ENCODE data around the gene TNNC1.

Gene TNNC1

DNA sequence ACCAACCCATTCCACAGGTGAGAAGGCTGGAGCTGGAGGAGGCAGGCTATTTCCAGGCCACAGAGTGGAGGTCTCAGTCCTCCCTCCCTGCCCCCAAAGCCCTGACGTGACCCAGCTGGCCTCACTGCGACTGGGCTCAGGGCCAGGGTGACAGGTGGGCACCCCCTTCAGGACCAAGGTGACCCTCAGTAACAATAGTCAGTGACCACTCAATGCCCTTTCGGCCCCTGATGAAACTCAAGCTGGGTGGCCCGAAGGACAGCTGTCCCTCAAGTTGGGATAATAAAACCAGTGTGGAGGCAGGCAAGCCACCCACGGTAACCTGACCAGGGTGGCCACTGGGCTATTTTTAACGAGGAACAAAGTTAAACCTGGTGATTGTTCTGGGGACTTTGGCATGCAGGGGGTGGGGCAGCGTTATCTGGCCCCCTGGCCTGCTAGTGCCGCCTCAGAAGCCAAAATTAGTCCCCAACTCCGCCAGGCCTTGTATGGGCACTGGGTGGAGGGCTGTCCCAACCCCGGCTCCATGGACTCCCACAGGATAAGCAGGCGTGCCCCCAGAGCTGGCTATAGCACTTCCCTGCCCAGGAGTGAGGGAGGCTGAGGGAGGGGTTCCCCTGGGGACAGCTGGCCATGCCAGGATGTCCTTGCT, 1.1 kb downstream of the TNNC1 start:
- no peak for TF ChIP-seq L3MBTL2 (conservative IDR thresholded peaks at IDR 0.05)
- TF ChIP-seq ELF4 (IDR thresholded peaks at IDR 0.05), result no peak
- no peak for TF ChIP-seq SUZ12 (IDR thresholded peaks at IDR 0.05)
- TF ChIP-seq FOXK2 (IDR thresholded peaks at IDR 0.05), result no peak
- TF ChIP-seq ZNF384 (IDR thresholded peaks at IDR 0.05), result no peak
- TF ChIP-seq ARNT (IDR thresholded peaks at IDR 0.05), result no peak
- TF ChIP-seq SP1 (IDR thresholded peaks at IDR 0.05), result no peak
- TF ChIP-seq LEF1 (IDR thresholded peaks at IDR 0.05; ENCODE audit: borderline replicate concordance), result no peak
- ChIA-PET POLR2A (interaction anchor here (1.5 kb wide), 1 partner anchor 20 kb away, joined by 4 read pairs; no protein-coding TSS in a partner anchor), CTCF (interaction anchor here (0.9 kb wide), 1 partner anchor 41 kb away, joined by 5 read pairs; no protein-coding TSS in a partner anchor)
- DNase-seq (ENCODE audit: extremely low spot score), result no peak

DNA sequence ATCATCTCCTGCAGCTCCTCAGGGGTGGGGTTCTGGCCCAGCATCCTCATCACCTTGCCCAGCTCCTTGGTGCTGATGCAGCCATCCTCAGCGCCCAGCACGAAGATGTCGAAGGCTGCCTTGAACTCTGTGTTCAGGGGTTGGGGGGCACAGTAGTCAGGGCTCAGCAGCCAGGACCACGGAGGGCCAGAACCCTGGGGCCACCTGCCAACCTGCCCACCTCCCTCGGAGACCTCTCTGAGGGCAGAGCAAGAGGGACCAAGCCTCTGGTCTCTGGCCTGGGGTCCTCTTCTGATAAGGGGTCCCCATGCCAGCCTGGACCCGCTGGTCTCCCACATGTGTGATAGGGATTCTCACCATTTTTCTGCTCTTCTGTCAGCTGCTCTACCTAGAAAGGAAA, 1.7 kb downstream of the TNNC1 start:
- no peak for DNase-seq (ENCODE audit: extremely low spot score)
- ChIA-PET CTCF (interaction anchor here (0.6 to 0.9 kb wide), 2 partner anchors 40 to 288 kb away, joined by 3 to 5 read pairs; no protein-coding TSS in a partner anchor), POLR2A (no interaction called here)
- TF ChIP-seq SP1 (IDR thresholded peaks at IDR 0.05), result no peak
- TF ChIP-seq NFRKB (IDR thresholded peaks at IDR 0.05), result no peak
- no peak for TF ChIP-seq ZNF384 (IDR thresholded peaks at IDR 0.05)
- TF ChIP-seq FOXK2 (IDR thresholded peaks at IDR 0.05), result no peak
- no peak for TF ChIP-seq LEF1 (IDR thresholded peaks at IDR 0.05; ENCODE audit: borderline replicate concordance)
- TF ChIP-seq CTBP1 (IDR thresholded peaks at IDR 0.05; ENCODE audit: borderline replicate concordance), result no peak
- TF ChIP-seq ARNT (IDR thresholded peaks at IDR 0.05), result no peak
- TF ChIP-seq SUZ12 (IDR thresholded peaks at IDR 0.05), result no peak
- TF ChIP-seq, protein P1, sequence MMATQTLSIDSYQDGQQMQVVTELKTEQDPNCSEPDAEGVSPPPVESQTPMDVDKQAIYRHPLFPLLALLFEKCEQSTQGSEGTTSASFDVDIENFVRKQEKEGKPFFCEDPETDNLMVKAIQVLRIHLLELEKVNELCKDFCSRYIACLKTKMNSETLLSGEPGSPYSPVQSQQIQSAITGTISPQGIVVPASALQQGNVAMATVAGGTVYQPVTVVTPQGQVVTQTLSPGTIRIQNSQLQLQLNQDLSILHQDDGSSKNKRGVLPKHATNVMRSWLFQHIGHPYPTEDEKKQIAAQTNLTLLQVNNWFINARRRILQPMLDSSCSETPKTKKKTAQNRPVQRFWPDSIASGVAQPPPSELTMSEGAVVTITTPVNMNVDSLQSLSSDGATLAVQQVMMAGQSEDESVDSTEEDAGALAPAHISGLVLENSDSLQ (IDR thresholded peaks at IDR 0.05), result no peak
- no peak for TF ChIP-seq L3MBTL2 (conservative IDR thresholded peaks at IDR 0.05)
- no peak for TF ChIP-seq ELF4 (IDR thresholded peaks at IDR 0.05)
- TF ChIP-seq FOXM1 (IDR thresholded peaks at IDR 0.05; ENCODE audit: borderline replicate concordance), result no peak
- TF ChIP-seq HDGF (IDR thresholded peaks at IDR 0.05; ENCODE audit: borderline replicate concordance), result no peak
- TF ChIP-seq FOXA1 (IDR thresholded peaks at IDR 0.05), result no peak
- no peak for TF ChIP-seq TARDBP (IDR thresholded peaks at IDR 0.05)

- ChIA-PET CTCF (interaction anchor here (0.6 to 1.2 kb wide), 3 partner anchors 23 to 287 kb away, joined by 3 to 6 read pairs (median 5); no protein-coding TSS in a partner anchor), POLR2A (no interaction called here)
- no peak for DNase-seq (ENCODE audit: extremely low spot score)
- TF ChIP-seq ELF4 (IDR thresholded peaks at IDR 0.05) (no peak), FOXK2 (IDR thresholded peaks at IDR 0.05) (no peak), LEF1 (IDR thresholded peaks at IDR 0.05; ENCODE audit: borderline replicate concordance) (no peak), BHLHE40 (IDR thresholded peaks at IDR 0.05; ENCODE audit: borderline replicate concordance) (no peak), FOXM1 (IDR thresholded peaks at IDR 0.05; ENCODE audit: borderline replicate concordance) (no peak), L3MBTL2 (conservative IDR thresholded peaks at IDR 0.05) (no peak), SP1 (IDR thresholded peaks at IDR 0.05) (no peak), SUZ12 (IDR thresholded peaks at IDR 0.05) (no peak), TARDBP (IDR thresholded peaks at IDR 0.05) (no peak)
These were observed 2.4 kb downstream of the TNNC1 start for GRCh38 chr3:52451237-52452083.

DNA sequence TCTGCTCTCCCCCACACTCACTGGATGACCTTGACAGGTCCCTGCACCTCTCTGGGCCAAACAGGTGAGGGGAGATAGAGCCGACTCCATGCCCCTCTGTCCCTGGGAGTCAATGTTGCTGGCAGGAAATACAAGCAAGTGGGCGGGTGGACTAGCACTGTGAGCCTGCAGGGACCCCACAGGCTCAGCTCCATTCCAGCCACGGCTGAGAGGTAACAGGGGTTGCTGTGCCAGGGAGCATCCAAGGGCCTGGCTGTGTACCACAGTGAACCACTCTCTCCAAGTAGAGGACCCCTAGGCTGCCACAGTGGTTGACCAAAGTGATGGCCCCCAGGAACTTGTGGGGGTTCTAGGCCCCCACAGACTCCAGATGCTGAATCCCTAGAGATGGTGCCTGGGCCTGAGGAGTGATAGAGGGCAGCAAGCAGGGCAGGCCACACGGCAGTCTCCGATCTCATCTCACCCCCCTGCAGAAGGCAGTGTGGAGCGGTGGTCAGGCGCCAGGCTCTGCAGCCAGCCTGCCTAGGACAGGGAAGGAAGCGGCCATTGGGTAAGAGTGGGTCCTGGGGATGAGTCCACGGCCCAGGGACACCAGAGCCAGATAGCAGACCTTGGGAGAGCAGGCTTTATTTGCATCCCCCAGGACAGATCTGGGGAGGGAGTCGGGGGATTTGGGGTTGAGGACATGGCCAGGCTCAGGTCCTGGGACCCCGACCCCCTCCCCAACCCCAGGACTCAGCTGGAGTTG, 3.2 kb downstream of the TNNC1 start:
- no peak for DNase-seq (ENCODE audit: extremely low spot score)
- ChIA-PET CTCF (interaction anchor here (1.2 kb wide), 1 partner anchor 23 kb away, joined by 6 read pairs; no protein-coding TSS in a partner anchor), POLR2A (no interaction called here)
- TF ChIP-seq, protein P1 (IDR thresholded peaks at IDR 0.05), result no peak
- TF ChIP-seq L3MBTL2 (conservative IDR thresholded peaks at IDR 0.05) (no peak), HDGF (IDR thresholded peaks at IDR 0.05; ENCODE audit: borderline replicate concordance) (no peak), TARDBP (IDR thresholded peaks at IDR 0.05) (no peak), FOXA1 (IDR thresholded peaks at IDR 0.05) (no peak), SUZ12 (IDR thresholded peaks at IDR 0.05) (no peak), ARNT (IDR thresholded peaks at IDR 0.05) (no peak), NFRKB (IDR thresholded peaks at IDR 0.05) (no peak), LEF1 (IDR thresholded peaks at IDR 0.05; ENCODE audit: borderline replicate concordance) (no peak)

- TF ChIP-seq CTBP1 (IDR thresholded peaks at IDR 0.05; ENCODE audit: borderline replicate concordance) (no peak), SP1 (IDR thresholded peaks at IDR 0.05) (no peak), FOXA1 (IDR thresholded peaks at IDR 0.05) (no peak), ZNF384 (IDR thresholded peaks at IDR 0.05) (no peak), SUZ12 (IDR thresholded peaks at IDR 0.05) (no peak), TARDBP (IDR thresholded peaks at IDR 0.05) (no peak), FOXK2 (IDR thresholded peaks at IDR 0.05) (no peak), ELF4 (IDR thresholded peaks at IDR 0.05) (no peak), NFRKB (IDR thresholded peaks at IDR 0.05) (no peak), L3MBTL2 (conservative IDR thresholded peaks at IDR 0.05) (no peak), LEF1 (IDR thresholded peaks at IDR 0.05; ENCODE audit: borderline replicate concordance) (no peak), HDGF (IDR thresholded peaks at IDR 0.05; ENCODE audit: borderline replicate concordance) (no peak), ARNT (IDR thresholded peaks at IDR 0.05) (no peak), FOXM1 (IDR thresholded peaks at IDR 0.05; ENCODE audit: borderline replicate concordance) (no peak)
- TF ChIP-seq, protein P1 (IDR thresholded peaks at IDR 0.05), result no peak
- DNase-seq (ENCODE audit: extremely low spot score), result no peak
- POLR2A ChIA-PET, result interaction anchor here (0.8 to 2.6 kb wide), 5 partner anchors 9 to 160 kb away, joined by 3 to 11 read pairs (median 4); partner anchors contain the start of gene GLYCTK
- CTCF ChIA-PET, result interaction anchor here (0.6 to 4.1 kb wide), 9 partner anchors 9 to 229 kb away, joined by 3 to 35 read pairs (median 5); partner anchors contain the start of gene WDR82
These were observed 6.1 kb downstream of the TNNC1 start for GRCh38 chr3:52447512-52448355.
